Body of pancreas (tissue), 4 donors: ENCODE data around the gene SCAPER. TPM values are rescaled to one million over a fixed set of nuclear protein-coding genes. Genes with fewer than 3 reads are reported as not detected.

Source experiments
- ATAC-seq: fragments of 150-250 bp; one replicate; pipeline ENCODE4 v1.9.1; 2016
- DNase-seq, 4 donors: peaks; one replicate each; pipeline ENCODE4 v3.0.0-alpha.2; 2019
- H3K27ac ChIP-seq, 4 donors: fragments of 200-600 bp; sonication (generic); 1 replicate in 3 of 4; 2 replicates in 1 of 4; pipeline versions ENCODE4 v1.5.1 to v1.6.1; 2016 to 2019; ENCODE audit warnings: mild to moderate bottlenecking in 1 of 4, mixed read lengths in 1 of 4, moderate library complexity in 1 of 4
- H3K27me3 ChIP-seq, 2 donors: fragments of 200-600 bp; sonication (generic); one replicate each; pipeline ENCODE4 v1.6.0; 2016; ENCODE audit warnings: mild to moderate bottlenecking in 1 of 2
- H3K36me3 ChIP-seq, 2 donors: fragments of 200-600 bp; sonication (generic); replicated peaks in 1 of 2; 2 replicates each; pipeline ENCODE4 v1.5.1; 2016; ENCODE audit warnings: low read depth in 2 of 2; ENCODE audit not compliant: insufficient read depth in 1 of 2
- H3K4me1 ChIP-seq: fragments of 200-600 bp; sonication (generic); one replicate; pipeline ENCODE4 v1.6.0; 2016
- H3K4me3 ChIP-seq, 2 donors: fragments of 200-600 bp; sonication (generic); 1 replicate in 1 of 2; 2 replicates in 1 of 2; pipeline ENCODE4 v1.5.1; 2016 to 2019
- H3K9me3 ChIP-seq, 3 donors: fragments of 200-600 bp; sonication (generic); 1 replicate in 2 of 3; 2 replicates in 1 of 3; pipeline ENCODE4 v1.5.1; 2016
- POLR2A ChIP-seq, 3 donors: fragments of 450-650 bp; IDR thresholded peaks; one replicate each; pipeline ENCODE4 v1.6.1; 2016; ENCODE audit warnings: antibody characterized with exemption in 3 of 3, mild to moderate bottlenecking in 2 of 3
- WGBS, 2 donors: methylation state at CpG; one replicate each; pipeline ENCODE4 v1.1.5; 2017; 5-methylcytosine and 5-hydroxymethylcytosine counted together
- intact Hi-C: fragments of 100-400 bp; cut with DNase I; formaldehyde crosslinking; loops from one replicate; pipeline ENCODE4 v1.15.1; 2023
- total RNA-seq, 2 donors: library from RNA; depleted of rRNA; stranded (reverse); fragments of >200 nt; gene quantifications; one replicate each; pipeline ENCODE4 v1.1.0, GENCODE V29; 2016
- TF ChIP-seq, protein P1 (sequence below), 7 experiments: fragments of 450-650 bp in 4 of 7; fragments of 200-600 bp in 3 of 7; sonication (generic) in 3 of 7; IDR thresholded peaks; one replicate each; pipeline ENCODE4 v1.5.1; 2016 to 2019; ENCODE audit warnings: antibody characterized with exemption in 7 of 7

The SCAPER gene
- total RNA-seq, 2 donors from 2014 or later = 22.1 to 46.2 TPM

DNA sequence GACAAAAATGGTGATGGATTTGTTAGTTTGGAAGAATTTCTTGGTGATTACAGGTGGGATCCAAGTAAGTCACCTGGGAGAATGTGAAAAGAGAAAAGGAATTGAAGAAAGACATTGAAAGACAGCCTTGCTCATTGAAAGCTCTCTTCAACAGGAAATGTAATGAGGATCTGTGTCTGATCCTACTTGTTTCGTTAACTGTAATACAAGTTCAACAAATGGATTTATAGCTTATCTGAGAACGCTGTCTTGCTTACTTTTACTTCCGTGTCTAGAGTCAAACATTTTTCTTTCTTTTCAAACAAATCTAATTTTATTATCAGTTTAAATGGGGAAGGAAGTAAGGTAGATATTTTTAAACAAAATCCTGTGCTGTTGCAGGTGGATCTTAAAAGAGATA, 42.3 kb upstream of the SCAPER start:
- ATAC-seq (no peak), DNase-seq (no peak)
- intact Hi-C loops = no loop called here
- no peaks in the 10 kb centered on the region for H3K27me3 ChIP-seq
- H3K4me1 ChIP-seq = no peaks in the 10 kb centered on the region
- no peak overlapping the region for H3K27ac ChIP-seq
- WGBS, 2 donors = 57% methylated on average over 3 of the region's 3 CpGs
- H3K4me3 ChIP-seq = no peak overlapping the region
- no peaks in the 10 kb centered on the region for H3K36me3 ChIP-seq
- TF ChIP-seq, protein P1, sequence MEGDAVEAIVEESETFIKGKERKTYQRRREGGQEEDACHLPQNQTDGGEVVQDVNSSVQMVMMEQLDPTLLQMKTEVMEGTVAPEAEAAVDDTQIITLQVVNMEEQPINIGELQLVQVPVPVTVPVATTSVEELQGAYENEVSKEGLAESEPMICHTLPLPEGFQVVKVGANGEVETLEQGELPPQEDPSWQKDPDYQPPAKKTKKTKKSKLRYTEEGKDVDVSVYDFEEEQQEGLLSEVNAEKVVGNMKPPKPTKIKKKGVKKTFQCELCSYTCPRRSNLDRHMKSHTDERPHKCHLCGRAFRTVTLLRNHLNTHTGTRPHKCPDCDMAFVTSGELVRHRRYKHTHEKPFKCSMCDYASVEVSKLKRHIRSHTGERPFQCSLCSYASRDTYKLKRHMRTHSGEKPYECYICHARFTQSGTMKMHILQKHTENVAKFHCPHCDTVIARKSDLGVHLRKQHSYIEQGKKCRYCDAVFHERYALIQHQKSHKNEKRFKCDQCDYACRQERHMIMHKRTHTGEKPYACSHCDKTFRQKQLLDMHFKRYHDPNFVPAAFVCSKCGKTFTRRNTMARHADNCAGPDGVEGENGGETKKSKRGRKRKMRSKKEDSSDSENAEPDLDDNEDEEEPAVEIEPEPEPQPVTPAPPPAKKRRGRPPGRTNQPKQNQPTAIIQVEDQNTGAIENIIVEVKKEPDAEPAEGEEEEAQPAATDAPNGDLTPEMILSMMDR (IDR thresholded peaks at IDR 0.05) = no peak
- no peak for TF ChIP-seq POLR2A (IDR thresholded peaks at IDR 0.05)
- H3K9me3 ChIP-seq = no peaks in the 10 kb centered on the region

DNA sequence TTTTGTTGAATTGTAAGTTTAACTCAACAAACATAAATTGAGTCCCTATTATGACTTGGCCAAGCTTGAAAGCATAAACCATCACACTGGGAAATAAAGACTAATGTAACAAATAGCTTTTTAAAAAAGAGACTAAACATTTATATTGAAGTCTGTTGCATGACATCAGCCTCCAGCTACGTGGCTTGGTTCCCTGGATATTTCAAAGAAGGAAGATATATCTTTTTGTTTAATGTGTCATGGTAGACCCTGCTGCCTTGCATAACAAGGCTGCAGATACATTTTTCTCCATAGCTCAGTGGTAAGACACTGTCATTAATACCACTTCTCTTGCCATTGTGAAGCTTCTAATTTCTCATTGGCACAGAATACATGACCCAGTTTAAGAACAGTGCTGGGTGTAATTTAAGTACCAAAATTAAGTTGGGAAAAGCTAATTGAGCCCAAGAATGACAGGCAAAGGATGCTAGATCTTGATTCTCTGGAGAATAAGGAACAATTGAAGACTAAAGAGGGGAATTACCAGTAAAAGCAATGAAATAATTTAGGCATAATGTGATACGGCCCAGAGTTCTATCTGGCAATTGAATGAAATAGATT, 40.5 kb upstream of the SCAPER start:
- no peak for DNase-seq

DNA sequence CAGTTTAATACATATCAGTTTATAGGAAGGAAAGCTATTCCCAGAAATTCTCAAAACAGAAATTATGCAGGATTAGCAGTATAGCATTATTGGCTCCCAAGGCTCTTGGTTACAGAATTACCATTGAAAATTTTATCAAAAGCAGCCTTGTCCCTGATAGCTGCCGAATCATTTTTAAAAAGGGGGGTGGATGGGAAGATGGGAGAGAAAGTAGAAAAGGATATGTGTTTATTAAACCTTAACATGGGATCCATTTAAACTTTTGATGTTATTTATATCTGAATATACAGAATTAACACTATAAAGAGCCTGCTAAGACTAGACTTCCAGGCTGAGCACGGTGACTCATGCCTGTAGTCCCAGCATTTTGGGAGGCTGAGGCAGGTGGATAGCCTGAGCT, 37.2 kb upstream of the SCAPER start:
- H3K9me3 ChIP-seq = no peaks in the 10 kb centered on the region
- H3K36me3 ChIP-seq = no peaks in the 10 kb centered on the region
- H3K27me3 ChIP-seq = no peaks in the 10 kb centered on the region
- H3K4me3 ChIP-seq = no peak overlapping the region
- H3K4me1 ChIP-seq = no peaks in the 10 kb centered on the region
- WGBS, 2 donors = 63 to 72% methylated on average over 2 of the region's 2 CpGs
- ATAC-seq = no peak
- DNase-seq = no peak
- no peak overlapping the region for H3K27ac ChIP-seq
- intact Hi-C loops = no loop called here
- no peak for TF ChIP-seq POLR2A (IDR thresholded peaks at IDR 0.05)
- TF ChIP-seq, protein P1 (IDR thresholded peaks at IDR 0.05) = no peak

More for the DNA sequence above, 40.5 kb upstream of the SCAPER start:
- Histone ChIP-seq H3K4me3 (no peak overlapping the region), H3K27me3 (no peaks in the 10 kb centered on the region), H3K27ac (no peak overlapping the region), H3K4me1 (no peaks in the 10 kb centered on the region), H3K36me3 (no peaks in the 10 kb centered on the region), H3K9me3 (no peaks in the 10 kb centered on the region)
- no peak for ATAC-seq
- 92 to 94% methylated on average over 2 of the region's 2 CpGs for WGBS, 2 donors
- no peak for TF ChIP-seq POLR2A (IDR thresholded peaks at IDR 0.05)
- TF ChIP-seq, protein P1 (IDR thresholded peaks at IDR 0.05) = no peak
- intact Hi-C loops = no loop called here

DNA sequence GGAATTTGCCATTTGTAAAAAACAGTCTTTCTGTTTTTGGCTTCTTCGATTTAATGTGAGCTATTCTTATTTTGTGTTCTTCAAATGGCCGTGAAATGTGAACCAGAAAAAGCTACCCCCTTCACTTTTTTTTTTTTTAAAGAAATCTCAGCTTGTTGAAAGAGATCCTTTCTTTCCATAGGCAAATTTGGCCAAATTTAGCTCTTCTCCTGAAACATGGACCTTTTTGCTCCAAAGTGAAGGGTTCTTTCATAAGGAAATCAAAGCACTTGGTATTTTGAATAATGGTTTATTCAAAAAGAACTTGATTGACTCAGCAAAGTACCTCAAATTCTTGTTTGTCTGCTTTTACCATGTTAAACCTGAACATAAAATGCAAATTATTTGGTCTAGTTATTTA, 36.5 kb upstream of the SCAPER start:
- 79 to 90% methylated on average over 2 of the region's 2 CpGs for WGBS, 2 donors
- Histone ChIP-seq H3K9me3 (no peaks in the 10 kb centered on the region), H3K27ac (no peak overlapping the region), H3K4me1 (no peaks in the 10 kb centered on the region), H3K27me3 (no peaks in the 10 kb centered on the region), H3K4me3 (no peak overlapping the region), H3K36me3 (no peaks in the 10 kb centered on the region)
- TF ChIP-seq, protein P1 (IDR thresholded peaks at IDR 0.05) = no peak
- no peak for TF ChIP-seq POLR2A (IDR thresholded peaks at IDR 0.05)
- intact Hi-C loops = no loop called here
- no peak for DNase-seq
- ATAC-seq = no peak

DNA sequence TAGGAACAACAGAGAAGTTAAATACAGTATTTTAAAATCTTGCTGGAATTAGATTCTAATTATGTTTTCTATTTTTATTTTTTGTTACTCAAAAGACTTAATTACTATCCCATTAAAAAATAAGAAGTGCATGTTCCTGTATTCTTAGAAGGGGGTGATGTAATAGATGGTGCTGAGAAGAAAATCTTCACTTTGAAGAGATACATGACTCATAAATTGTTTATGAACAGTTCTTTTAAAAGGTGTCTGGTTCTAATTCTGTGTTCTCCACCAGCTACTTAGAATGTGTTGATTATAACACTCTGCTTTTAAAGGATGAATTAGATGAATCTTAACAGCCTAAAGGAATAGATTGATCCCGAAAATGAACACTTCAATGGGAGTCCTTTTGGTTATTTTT, 34.6 kb upstream of the SCAPER start:
- Histone ChIP-seq H3K4me1 (no peaks in the 10 kb centered on the region), H3K27ac (no peak overlapping the region), H3K27me3 (no peaks in the 10 kb centered on the region), H3K9me3 (no peaks in the 10 kb centered on the region), H3K36me3 (no peaks in the 10 kb centered on the region), H3K4me3 (no peak overlapping the region)
- ATAC-seq (no peak), DNase-seq (no peak)
- intact Hi-C loops = no loop called here
- TF ChIP-seq, protein P1 (IDR thresholded peaks at IDR 0.05) = no peak
- TF ChIP-seq POLR2A (IDR thresholded peaks at IDR 0.05) = no peak
- 0% methylated on average over 1 of the region's 1 CpG for WGBS, 2 donors
